ENCODE data around the gene RAMP1. TPM values are rescaled to one million over a fixed set of nuclear protein-coding genes. Genes with fewer than 3 reads are reported as not detected.
"Not testable (repeated sequence)": the region's sequence is repeated elsewhere in the genome, so short reads cannot be mapped to it uniquely, and the experiment has no call there.

RAMP1 gene
- total RNA-seq, 6 donors from 2014 or later = 3.4 to 14.4 (median 9.9) TPM

GRCh38 chr2:237943395-237944094 lies 84.1 kb downstream of the RAMP1 start:
- 100% methylated on average over 1 of the region's 7 CpGs; no CpG with 5 or more reads in 1 of the 2 donors for WGBS, 2 donors
- DNase-seq (no peak), ATAC-seq (ENCODE audit: low FRiP score in 2 of 2) (no peak)
- Histone ChIP-seq H3K4me3 (no peak overlapping the region), H3K9me3 (peaks cover 0 to 14% (median 6%) of the 10 kb centered on the region in 4 donors), H3K4me1 (no peaks in the 10 kb centered on the region), H3K27me3 (no peaks in the 10 kb centered on the region), H3K36me3 (no peaks in the 10 kb centered on the region), H3K27ac (no peak overlapping the region)
- no peak for TF ChIP-seq POLR2A (IDR thresholded peaks at IDR 0.05)
- TF ChIP-seq POLR2AphosphoS5 (IDR thresholded peaks at IDR 0.05) = no peak
- no peak for TF ChIP-seq EP300 (IDR thresholded peaks at IDR 0.05)
- TF ChIP-seq CTCF (IDR thresholded peaks at IDR 0.05) = no peak

GRCh38 chr2:237944302-237944701 lies 84.9 kb downstream of the RAMP1 start:
- Histone ChIP-seq H3K27ac (no peak overlapping the region), H3K9me3 (peaks cover 0 to 14% (median 6%) of the 10 kb centered on the region in 4 donors), H3K4me1 (no peaks in the 10 kb centered on the region), H3K27me3 (no peaks in the 10 kb centered on the region), H3K4me3 (no peak overlapping the region), H3K36me3 (no peaks in the 10 kb centered on the region)
- TF ChIP-seq POLR2A (IDR thresholded peaks at IDR 0.05) = no peak
- TF ChIP-seq POLR2AphosphoS5 (IDR thresholded peaks at IDR 0.05) = no peak
- TF ChIP-seq EP300 (IDR thresholded peaks at IDR 0.05) = no peak
- TF ChIP-seq CTCF (IDR thresholded peaks at IDR 0.05) = no peak
- DNase-seq (no peak), ATAC-seq (ENCODE audit: low FRiP score in 2 of 2) (no peak)
- WGBS, 2 donors = 91 to 93% methylated on average over 4 of the region's 4 CpGs

GRCh38 chr2:237946423-237946822 lies 87.0 kb downstream of the RAMP1 start:
- DNase-seq = no peak
- WGBS, 2 donors = 47 to 67% methylated on average over 1 of the region's 1 CpG
- Histone ChIP-seq H3K9me3 (peaks cover 0 to 14% (median 6%) of the 10 kb centered on the region in 4 donors), H3K27me3 (no peaks in the 10 kb centered on the region), H3K4me1 (no peaks in the 10 kb centered on the region), H3K27ac (no peak overlapping the region), H3K36me3 (no peaks in the 10 kb centered on the region), H3K4me3 (no peak overlapping the region)
- TF ChIP-seq POLR2A (IDR thresholded peaks at IDR 0.05) (no peak), EP300 (IDR thresholded peaks at IDR 0.05) (no peak), CTCF (IDR thresholded peaks at IDR 0.05) (no peak), POLR2AphosphoS5 (IDR thresholded peaks at IDR 0.05) (no peak)
- no peak for ATAC-seq (ENCODE audit: low FRiP score in 2 of 2)

GRCh38 chr2:237951354-237951753 lies 91.9 kb downstream of the RAMP1 start:
- WGBS, 2 donors = 68 to 74% methylated on average over 4 of the region's 4 CpGs
- not testable (repeated sequence) for H3K4me1 ChIP-seq; H3K36me3 ChIP-seq; H3K9me3 ChIP-seq; H3K27ac ChIP-seq; H3K4me3 ChIP-seq; DNase-seq; ATAC-seq (ENCODE audit: low FRiP score in 2 of 2)
- peaks cover 0 to 10% (median 10%) of the 10 kb centered on the region in 4 donors for H3K27me3 ChIP-seq

- H3K36me3 ChIP-seq = no peaks in the 10 kb centered on the region
- H3K27ac ChIP-seq = no peak overlapping the region
- peaks cover 0 to 13% (median 11%) of the 10 kb centered on the region in 4 donors for H3K27me3 ChIP-seq
- no peak for ATAC-seq (ENCODE audit: low FRiP score in 2 of 2)
- DNase-seq = no peak
- TF ChIP-seq POLR2A (IDR thresholded peaks at IDR 0.05) (no peak), CTCF (IDR thresholded peaks at IDR 0.05) (no peak), POLR2AphosphoS5 (IDR thresholded peaks at IDR 0.05) (no peak), EP300 (IDR thresholded peaks at IDR 0.05) (no peak)
- 74 to 82% methylated on average over 3 of the region's 3 CpGs for WGBS, 2 donors
- H3K4me3 ChIP-seq = no peak overlapping the region
- no peaks in the 10 kb centered on the region for H3K9me3 ChIP-seq
- H3K4me1 ChIP-seq = peaks cover 5 to 12% (median 8%) of the 10 kb centered on the region in 4 donors
These were observed 92.5 kb downstream of the RAMP1 start for GRCh38 chr2:237951878-237952277.
